AG10803 (cell line): ENCODE data around the gene CCDC183.
"Not testable (repeated sequence)": the region's sequence is repeated elsewhere in the genome, so short reads cannot be mapped to it uniquely, and the experiment has no call there.

Experiments
- DNase-seq: peaks from one replicate; pipeline ENCODE4 v3.0.0; 2010; ENCODE audit warnings: low read depth
- H3K4me3 ChIP-seq: 2 replicates; pipeline ENCODE4 v1.5.1; 2011; ENCODE audit warnings: mild to moderate bottlenecking, low read length, control low read depth
- TF ChIP-seq, protein P1 (sequence below): conservative IDR thresholded peaks from 2 replicates; pipeline ENCODE4 v1.5.1; 2011; ENCODE audit warnings: mild to moderate bottlenecking, low read length, control low read depth, inconsistent platforms

Gene CCDC183

GRCh38 chr9:136792321-136793085 lies 3.6 kb upstream of the CCDC183 start:
- TF ChIP-seq, protein P1, sequence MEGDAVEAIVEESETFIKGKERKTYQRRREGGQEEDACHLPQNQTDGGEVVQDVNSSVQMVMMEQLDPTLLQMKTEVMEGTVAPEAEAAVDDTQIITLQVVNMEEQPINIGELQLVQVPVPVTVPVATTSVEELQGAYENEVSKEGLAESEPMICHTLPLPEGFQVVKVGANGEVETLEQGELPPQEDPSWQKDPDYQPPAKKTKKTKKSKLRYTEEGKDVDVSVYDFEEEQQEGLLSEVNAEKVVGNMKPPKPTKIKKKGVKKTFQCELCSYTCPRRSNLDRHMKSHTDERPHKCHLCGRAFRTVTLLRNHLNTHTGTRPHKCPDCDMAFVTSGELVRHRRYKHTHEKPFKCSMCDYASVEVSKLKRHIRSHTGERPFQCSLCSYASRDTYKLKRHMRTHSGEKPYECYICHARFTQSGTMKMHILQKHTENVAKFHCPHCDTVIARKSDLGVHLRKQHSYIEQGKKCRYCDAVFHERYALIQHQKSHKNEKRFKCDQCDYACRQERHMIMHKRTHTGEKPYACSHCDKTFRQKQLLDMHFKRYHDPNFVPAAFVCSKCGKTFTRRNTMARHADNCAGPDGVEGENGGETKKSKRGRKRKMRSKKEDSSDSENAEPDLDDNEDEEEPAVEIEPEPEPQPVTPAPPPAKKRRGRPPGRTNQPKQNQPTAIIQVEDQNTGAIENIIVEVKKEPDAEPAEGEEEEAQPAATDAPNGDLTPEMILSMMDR = no peak
- no peak for DNase-seq

GRCh38 chr9:136793086-136793946 lies 2.8 kb upstream of the CCDC183 start:
- TF ChIP-seq, protein P1 = no peak
- H3K4me3 ChIP-seq = no peak overlapping the region
- no peak for DNase-seq

More at GRCh38 chr9:136792321-136793085, 3.6 kb upstream of the CCDC183 start:
- H3K4me3 ChIP-seq = peak overlapping the region; percentile 97

DNA sequence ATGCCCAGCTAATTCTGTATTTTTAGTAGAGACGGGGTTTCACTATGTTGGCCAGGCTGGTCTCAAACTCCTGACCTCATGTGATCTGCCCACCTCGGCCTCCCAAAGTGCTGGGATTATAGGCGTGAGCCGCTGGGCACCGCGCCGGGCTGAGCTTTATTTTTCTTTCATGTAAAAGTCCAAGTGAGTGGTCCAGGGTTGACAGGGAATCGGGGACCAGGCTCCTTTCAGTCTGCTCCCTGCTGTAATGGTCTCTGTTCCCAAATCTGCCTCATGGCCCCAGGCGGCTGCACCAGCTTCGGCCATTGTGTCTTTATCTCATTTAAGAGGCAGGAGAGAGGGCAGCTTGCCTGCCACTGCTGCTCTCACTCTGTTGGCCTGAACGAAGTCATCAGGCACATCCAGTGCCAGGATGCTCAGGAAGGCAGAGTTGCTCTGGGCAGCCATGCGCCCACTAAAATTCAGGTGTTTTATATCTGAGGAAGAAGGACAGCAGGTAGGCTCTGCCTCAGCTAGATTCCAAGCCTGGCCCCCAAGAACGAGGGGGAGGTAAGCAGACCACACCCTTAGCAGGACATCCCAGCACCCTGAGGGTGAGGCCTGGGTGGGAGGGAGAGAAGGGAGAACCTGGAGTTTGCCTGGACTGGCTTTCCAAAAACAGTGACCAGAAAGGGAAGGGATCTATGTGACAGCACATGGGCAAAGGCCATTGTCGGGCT lies 1.7 kb upstream of the CCDC183 start:
- DNase-seq = no peak
- TF ChIP-seq, protein P1 = no peak
- no peak overlapping the region for H3K4me3 ChIP-seq

DNA sequence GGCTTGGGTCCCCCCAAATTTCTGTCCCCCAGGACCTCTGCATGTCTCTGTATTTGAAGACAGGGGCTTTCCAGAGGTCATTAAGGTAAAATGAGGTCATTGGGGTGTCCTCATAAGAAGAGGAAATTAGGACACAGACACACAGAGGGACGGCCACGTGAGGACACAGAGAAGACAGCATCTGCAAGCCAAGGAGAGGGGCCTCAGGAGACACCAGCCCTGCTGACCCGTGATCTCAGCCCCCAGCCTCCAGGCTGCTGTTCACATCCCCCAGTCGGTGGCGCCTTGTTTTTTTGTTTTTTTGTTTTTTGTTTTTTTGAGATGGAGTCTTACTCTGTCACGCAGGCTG lies 1.2 kb upstream of the CCDC183 start:
- no peak for DNase-seq
- H3K4me3 ChIP-seq = no peak overlapping the region
- TF ChIP-seq, protein P1 = no peak

- not testable (repeated sequence) for DNase-seq, H3K4me3 ChIP-seq
These were observed 723 bp downstream of the CCDC183 start for GRCh38 chr9:136796775-136797347.

DNA sequence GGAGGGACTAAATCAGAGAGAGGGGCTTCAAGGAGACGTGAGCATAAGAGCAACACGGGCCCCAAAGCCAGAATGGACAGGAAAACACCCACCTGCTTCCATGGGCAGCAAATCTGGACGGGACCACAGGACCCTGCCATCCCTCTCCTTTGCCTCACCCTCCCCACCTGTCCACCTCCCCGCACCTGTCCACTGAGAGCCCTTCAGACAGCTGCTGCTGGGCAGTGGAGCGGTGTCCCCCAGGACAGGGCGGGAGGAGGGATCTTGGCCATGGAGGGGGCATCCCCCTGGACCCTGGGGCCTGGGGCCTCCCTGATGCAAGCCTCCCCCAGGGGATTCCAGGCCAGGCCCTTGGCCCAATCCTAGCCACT lies 2.6 kb downstream of the CCDC183 start:
- no peak overlapping the region for H3K4me3 ChIP-seq
- TF ChIP-seq, protein P1 = no peak
- no peak for DNase-seq

DNA sequence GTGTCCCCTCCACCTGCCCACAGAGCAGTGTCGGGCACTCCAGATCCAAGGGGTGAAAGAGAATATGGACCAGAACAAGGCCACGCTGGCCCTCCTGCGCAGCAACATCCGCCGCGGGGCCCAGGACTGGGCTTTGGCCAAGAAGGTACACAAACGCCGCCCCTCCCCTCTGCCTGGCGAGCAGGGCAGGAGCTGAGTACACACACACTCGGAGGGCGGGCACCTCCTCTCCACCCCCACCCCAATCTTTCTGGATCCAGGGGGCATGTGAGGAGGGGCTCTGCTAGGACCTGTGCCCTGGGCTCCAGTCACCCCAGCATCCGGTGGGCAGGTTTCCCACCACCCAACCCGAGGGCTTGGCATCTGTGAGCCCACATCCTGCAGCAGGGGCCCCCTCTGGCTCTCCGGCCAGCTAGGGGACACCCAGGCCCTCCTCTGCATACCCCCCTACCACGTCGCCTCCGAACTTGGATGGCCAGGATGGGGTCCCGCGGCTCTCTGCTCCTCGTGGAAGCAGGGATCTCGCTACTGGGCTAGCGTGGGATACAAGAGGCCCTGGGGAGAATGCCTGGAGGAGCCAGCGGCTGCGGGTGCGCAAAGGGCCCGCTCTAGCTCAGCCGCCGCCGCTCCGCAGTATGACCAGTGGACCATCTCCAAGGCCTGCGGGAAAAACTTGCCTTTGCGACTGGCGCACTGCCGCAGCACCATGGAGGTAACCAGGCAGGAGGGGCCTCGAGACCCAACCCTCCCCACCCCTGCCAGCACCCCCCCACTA lies 3.1 kb downstream of the CCDC183 start:
- no peak overlapping the region for H3K4me3 ChIP-seq
- DNase-seq = no peak

More for the DNA sequence above, 3.1 kb downstream of the CCDC183 start:
- TF ChIP-seq, protein P1 = no peak
